Measurements from ENCODE around the gene TMEM151B.
"Not testable (repeated sequence)": the region's sequence is repeated elsewhere in the genome, so short reads cannot be mapped to it uniquely, and the experiment has no call there.

Gene TMEM151B

GRCh38 chr6:44312901-44313788, 42.9 kb downstream of the TMEM151B start, which contains the start of gene AARS2:
Gene AARS2 (minus strand): TSS chr6:44313347. CDS start chr6:44313323, 24 bp downstream.
- H3K36me3 ChIP-seq = peaks cover 46% of the 10 kb centered on the region
- DNase-seq = peak; percentile 98
- no peaks in the 10 kb centered on the region for H3K9me3 ChIP-seq (ENCODE audit: severe bottlenecking)
- peak; percentile 100 for TF ChIP-seq CTCF (IDR thresholded peaks at IDR 0.05; ENCODE audit: low read depth, low read length)
- H3K27ac ChIP-seq = peak within 1 kb of the TSS; percentile 89
- peak within 1 kb of the TSS; percentile 75 for H3K4me3 ChIP-seq (ENCODE audit: low read depth, low read length)
- H3K27me3 ChIP-seq (ENCODE audit: insufficient read depth, low read depth, severe bottlenecking) = no peaks in the 10 kb centered on the region

- not testable (repeated sequence) for H3K27me3 ChIP-seq (ENCODE audit: insufficient read depth, low read depth, severe bottlenecking); H3K27ac ChIP-seq; H3K4me3 ChIP-seq (ENCODE audit: low read depth, low read length); H3K9me3 ChIP-seq (ENCODE audit: severe bottlenecking)
- peak; percentile 67 for DNase-seq
- peaks cover 31% of the 10 kb centered on the region for H3K36me3 ChIP-seq
Measured at GRCh38 chr6:44314657-44315056, 44.4 kb downstream of the TMEM151B start.

GRCh38 chr6:44315516-44315915, 45.3 kb downstream of the TMEM151B start:
- Histone ChIP-seq H3K27me3 (ENCODE audit: insufficient read depth, low read depth, severe bottlenecking) (no peaks in the 10 kb centered on the region), H3K9me3 (ENCODE audit: severe bottlenecking) (no peaks in the 10 kb centered on the region), H3K27ac (no peak overlapping the region), H3K36me3 (peaks cover 22% of the 10 kb centered on the region), H3K4me3 (ENCODE audit: low read depth, low read length) (no peak overlapping the region)
- no peak for TF ChIP-seq CTCF (IDR thresholded peaks at IDR 0.05; ENCODE audit: low read depth, low read length)
- no peak for DNase-seq

GRCh38 chr6:44315951-44316350, 45.7 kb downstream of the TMEM151B start:
- Histone ChIP-seq H3K27me3 (ENCODE audit: insufficient read depth, low read depth, severe bottlenecking) (no peaks in the 10 kb centered on the region), H3K9me3 (ENCODE audit: severe bottlenecking) (no peaks in the 10 kb centered on the region), H3K36me3 (peaks cover 18% of the 10 kb centered on the region), H3K27ac (no peak overlapping the region), H3K4me3 (ENCODE audit: low read depth, low read length) (no peak overlapping the region)
- DNase-seq = no peak
- no peak for TF ChIP-seq CTCF (IDR thresholded peaks at IDR 0.05; ENCODE audit: low read depth, low read length)

GRCh38 chr6:44316481-44316880, 46.2 kb downstream of the TMEM151B start:
- DNase-seq = no peak
- Histone ChIP-seq H3K36me3 (peaks cover 13% of the 10 kb centered on the region), H3K27ac (no peak overlapping the region), H3K27me3 (ENCODE audit: insufficient read depth, low read depth, severe bottlenecking) (no peaks in the 10 kb centered on the region), H3K4me3 (ENCODE audit: low read depth, low read length) (no peak overlapping the region), H3K9me3 (ENCODE audit: severe bottlenecking) (no peaks in the 10 kb centered on the region)
- no peak for TF ChIP-seq CTCF (IDR thresholded peaks at IDR 0.05; ENCODE audit: low read depth, low read length)

GRCh38 chr6:44317136-44317631, 46.9 kb downstream of the TMEM151B start:
- H3K9me3 ChIP-seq (ENCODE audit: severe bottlenecking); DNase-seq; H3K27me3 ChIP-seq (ENCODE audit: insufficient read depth, low read depth, severe bottlenecking); H3K4me3 ChIP-seq (ENCODE audit: low read depth, low read length); H3K36me3 ChIP-seq; H3K27ac ChIP-seq: not testable (repeated sequence)
